Right lobe of liver (tissue), 6 donors: ENCODE results near the gene IP6K2. TPM values are rescaled to one million over a fixed set of nuclear protein-coding genes. Genes with fewer than 3 reads are reported as not detected.
A peak's percentile ranks its signal among the peaks of the same experiment; 100 is the strongest.
"Not testable (repeated sequence)": the region's sequence is repeated elsewhere in the genome, so short reads cannot be mapped to it uniquely, and the experiment has no call there.

ENCODE experiments used
- ATAC-seq, 4 donors: fragments of 200-7000 bp; cut with Tn5 transposase; one replicate each; pipeline ENCODE4 v1.9.1; 2020; ENCODE audit warnings: mild to moderate bottlenecking in 4 of 4, moderate library complexity in 4 of 4
- DNase-seq, 3 donors: peaks; one replicate each; pipeline ENCODE4 v3.0.0-alpha.2; 2020
- H3K27ac ChIP-seq, 3 donors: fragments of 200-600 bp; one replicate each; pipeline ENCODE4 v1.8.0; 2022
- H3K27me3 ChIP-seq, 2 donors: fragments of 200-600 bp; one replicate each; pipeline ENCODE4 v1.8.0; 2022
- H3K36me3 ChIP-seq, 4 donors: fragments of 200-600 bp; sonication (generic) in 1 of 4; one replicate each; pipeline versions ENCODE4 v1.5.1 to v1.8.0; 2017 to 2022; ENCODE audit warnings: control low read depth in 1 of 4
- H3K4me1 ChIP-seq, 4 donors: fragments of 200-600 bp; sonication (generic) in 1 of 4; one replicate each; pipeline versions ENCODE4 v1.5.1 to v1.8.0; 2017 to 2022; ENCODE audit warnings: control low read depth in 1 of 4
- H3K4me3 ChIP-seq, 3 donors: fragments of 200-600 bp; one replicate each; pipeline ENCODE4 v1.8.0; 2022
- H3K9me3 ChIP-seq, 4 donors: fragments of 200-600 bp; sonication (generic) in 1 of 4; one replicate each; pipeline versions ENCODE4 v1.5.1 to v1.8.0; 2017 to 2022; ENCODE audit warnings: control low read depth in 1 of 4
- POLR2A ChIP-seq: fragments of 450-650 bp; IDR thresholded peaks from one replicate; pipeline ENCODE4 v1.6.1; 2017; ENCODE audit warnings: antibody characterized with exemption, mild to moderate bottlenecking
- WGBS: methylation state at CpG from one replicate; pipeline ENCODE4 v1.1.6; 2018; ENCODE audit warnings: low coverage, low lambda C conversion rate; ENCODE audit not compliant: insufficient coverage; ENCODE audit errors: missing lambda C conversion rate; 5-methylcytosine and 5-hydroxymethylcytosine counted together
- intact Hi-C, 2 donors: fragments of 100-400 bp; cut with DNase I; formaldehyde crosslinking; loops; one replicate each; pipeline versions ENCODE4 v1.11.2 to v1.14.1; 2022
- total RNA-seq, 6 experiments: library from RNA; depleted of rRNA in 2 of 6; stranded (reverse); fragments of >200 nt in 2 of 6; fragmentation: NEBNext Ultra II Directional in 3 of 6; extraction: Animal tissue kit (Norgen Biotek cat#: 25700) in 3 of 6; gene quantifications; one replicate each; pipeline versions ENCODE4 v1.1.0 to v1.2.4, GENCODE V29; 2016 to 2023
- TF ChIP-seq, protein P1 (sequence below), 4 donors: fragments of 200-600 bp in 3 of 4; fragments of 450-650 bp in 1 of 4; IDR thresholded peaks; one replicate each; pipeline versions ENCODE4 v1.5.1 to v1.8.0; 2016 to 2022; ENCODE audit warnings: antibody characterized with exemption in 4 of 4, mild to moderate bottlenecking in 2 of 4
- donor health status: DM: no; HTN: yes; CAD: no.
- donor health status: DM: no; HTN: no; CAD: no.
- donor health status: DM: no; HTN: no; CAD: no.
- donor health status: DM: no; HTN: yes; CAD: no.
- donor health status: DM: no; HTN: yes; CAD: no.

IP6K2 gene
- total RNA-seq, 6 experiments from 2014 or later = 25.4 to 31.4 (median 27.4) TPM

GRCh38 chr3:48747015-48747615 lies 30.1 kb upstream of the IP6K2 start:
- Histone ChIP-seq H3K36me3 (peaks cover 0 to 12% (median 3%) of the 10 kb centered on the region in 4 donors), H3K27me3 (no peaks in the 10 kb centered on the region), H3K27ac (peak overlapping the region in 2 of 3 donors; percentile 8 to 24), H3K9me3 (no peaks in the 10 kb centered on the region), H3K4me1 (peaks cover 0 to 16% (median 10%) of the 10 kb centered on the region in 4 donors), H3K4me3 (no peak overlapping the region)
- intact Hi-C loops = no loop called here
- DNase-seq (no peak), ATAC-seq (peak; percentile 41 to 64 (median 58))
- TF ChIP-seq, protein P1, sequence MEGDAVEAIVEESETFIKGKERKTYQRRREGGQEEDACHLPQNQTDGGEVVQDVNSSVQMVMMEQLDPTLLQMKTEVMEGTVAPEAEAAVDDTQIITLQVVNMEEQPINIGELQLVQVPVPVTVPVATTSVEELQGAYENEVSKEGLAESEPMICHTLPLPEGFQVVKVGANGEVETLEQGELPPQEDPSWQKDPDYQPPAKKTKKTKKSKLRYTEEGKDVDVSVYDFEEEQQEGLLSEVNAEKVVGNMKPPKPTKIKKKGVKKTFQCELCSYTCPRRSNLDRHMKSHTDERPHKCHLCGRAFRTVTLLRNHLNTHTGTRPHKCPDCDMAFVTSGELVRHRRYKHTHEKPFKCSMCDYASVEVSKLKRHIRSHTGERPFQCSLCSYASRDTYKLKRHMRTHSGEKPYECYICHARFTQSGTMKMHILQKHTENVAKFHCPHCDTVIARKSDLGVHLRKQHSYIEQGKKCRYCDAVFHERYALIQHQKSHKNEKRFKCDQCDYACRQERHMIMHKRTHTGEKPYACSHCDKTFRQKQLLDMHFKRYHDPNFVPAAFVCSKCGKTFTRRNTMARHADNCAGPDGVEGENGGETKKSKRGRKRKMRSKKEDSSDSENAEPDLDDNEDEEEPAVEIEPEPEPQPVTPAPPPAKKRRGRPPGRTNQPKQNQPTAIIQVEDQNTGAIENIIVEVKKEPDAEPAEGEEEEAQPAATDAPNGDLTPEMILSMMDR (IDR thresholded peaks at IDR 0.05) = no peak
- TF ChIP-seq POLR2A = no peak
- WGBS = 31% methylated on average over 4 of the region's 4 CpGs

- TF ChIP-seq POLR2A = no peak
- TF ChIP-seq, protein P1 (IDR thresholded peaks at IDR 0.05) = no peak
- peaks cover 0 to 2% (median 0%) of the 10 kb centered on the region in 4 donors for H3K36me3 ChIP-seq
- 86% methylated on average over 7 of the region's 7 CpGs for WGBS
- H3K4me1 ChIP-seq = peaks cover 0 to 37% (median 19%) of the 10 kb centered on the region in 4 donors
- no peak overlapping the region for H3K27ac ChIP-seq
- ATAC-seq = no peak
- DNase-seq = no peak
- H3K4me3 ChIP-seq = no peak overlapping the region
- intact Hi-C loops = no loop called here
- H3K27me3 ChIP-seq = no peaks in the 10 kb centered on the region
- no peaks in the 10 kb centered on the region for H3K9me3 ChIP-seq
Observed at GRCh38 chr3:48743773-48744172, 26.8 kb upstream of the IP6K2 start.

GRCh38 chr3:48741226-48741625 lies 24.2 kb upstream of the IP6K2 start:
- ATAC-seq, H3K27me3 ChIP-seq, H3K4me3 ChIP-seq, DNase-seq, H3K36me3 ChIP-seq, intact Hi-C loops, H3K9me3 ChIP-seq: not testable (repeated sequence)
- peaks cover 0 to 29% (median 10%) of the 10 kb centered on the region in 4 donors for H3K4me1 ChIP-seq
- peak overlapping the region in 1 of 3 donors; percentile 51 for H3K27ac ChIP-seq
- 87% methylated on average over 8 of the region's 10 CpGs for WGBS

DNA sequence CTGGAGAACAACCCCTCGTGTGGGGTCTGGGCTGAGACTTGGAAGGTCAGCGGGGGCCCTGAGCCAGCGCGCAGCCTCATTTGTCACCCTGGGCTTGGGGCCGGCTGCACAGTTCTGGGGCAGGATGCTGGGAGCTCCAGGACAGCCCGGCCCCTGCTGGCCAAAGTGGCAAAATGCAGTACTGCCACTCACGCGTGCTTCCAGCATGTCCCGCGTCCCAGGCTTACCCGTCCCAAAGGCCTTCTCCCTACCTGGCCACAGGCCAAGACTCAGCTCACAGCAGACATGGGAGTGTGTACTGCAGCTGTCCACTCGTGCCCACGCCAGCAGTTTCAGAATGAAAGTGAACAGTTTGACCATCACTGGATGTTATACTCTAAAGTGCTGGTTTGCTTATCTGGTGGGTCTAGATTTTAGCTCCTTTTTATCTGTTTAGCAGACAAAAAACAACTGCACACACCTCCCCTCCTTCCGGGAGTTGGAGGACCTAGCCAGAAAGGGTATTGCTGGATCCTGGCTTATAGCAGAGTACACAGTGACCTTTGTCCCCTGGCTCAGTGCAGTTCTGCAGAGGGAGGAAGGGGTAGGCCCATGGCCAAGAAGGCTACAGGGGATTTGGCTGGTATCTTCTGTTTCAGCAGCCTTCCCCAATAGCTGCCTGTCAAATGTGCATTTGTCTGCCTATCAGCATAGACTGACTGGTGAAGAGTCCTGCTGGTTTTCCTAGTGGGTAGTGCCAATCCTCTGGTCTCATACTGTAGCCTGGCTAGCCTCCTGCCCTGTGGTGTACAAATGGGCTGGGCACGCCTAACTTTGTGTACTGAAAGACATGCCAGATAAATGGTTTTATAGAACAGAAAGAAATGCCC lies 23.2 kb upstream of the IP6K2 start:
- intact Hi-C loops = no loop called here
- 17% methylated on average over 4 of the region's 15 CpGs for WGBS
- DNase-seq (peak; percentile 95 to 99 (median 98)), ATAC-seq (peak; percentile 89 to 94 (median 91))
- peak overlapping the region; percentile 51 to 79 (median 75) for H3K27ac ChIP-seq
- H3K4me1 ChIP-seq = peaks cover 0 to 35% (median 10%) of the 10 kb centered on the region in 4 donors
- no peaks in the 10 kb centered on the region for H3K9me3 ChIP-seq
- TF ChIP-seq, protein P1 (IDR thresholded peaks at IDR 0.05) = peak; percentile 93 to 95 (median 94)
- peak; percentile 26 for TF ChIP-seq POLR2A
- H3K36me3 ChIP-seq = no peaks in the 10 kb centered on the region
- H3K27me3 ChIP-seq = no peaks in the 10 kb centered on the region
- H3K4me3 ChIP-seq = peak overlapping the region in 2 of 3 donors; percentile 15 to 48

GRCh38 chr3:48739617-48739954 lies 22.6 kb upstream of the IP6K2 start:
- peak overlapping the region in 1 of 3 donors; percentile 15 for H3K4me3 ChIP-seq
- peak overlapping the region; percentile 51 to 79 (median 75) for H3K27ac ChIP-seq
- H3K27me3 ChIP-seq = no peaks in the 10 kb centered on the region
- H3K9me3 ChIP-seq = no peaks in the 10 kb centered on the region
- no peaks in the 10 kb centered on the region for H3K36me3 ChIP-seq
- TF ChIP-seq, protein P1 (IDR thresholded peaks at IDR 0.05) = no peak
- TF ChIP-seq POLR2A = no peak
- ATAC-seq (no peak), DNase-seq (no peak)
- WGBS = 77% methylated on average over 3 of the region's 6 CpGs
- intact Hi-C loops = no loop called here
- peaks cover 0 to 37% (median 10%) of the 10 kb centered on the region in 4 donors for H3K4me1 ChIP-seq
